K562 (cell line): ENCODE measurements around the gene HSPB1. TPM values are rescaled to one million over a fixed set of nuclear protein-coding genes. Genes with fewer than 3 reads are reported as not detected.
A peak's percentile ranks its signal among the peaks of the same experiment; 100 is the strongest.

Experiments used
- ELF4 ChIP-seq: fragments of 450-650 bp; formaldehyde crosslinking; IDR thresholded peaks from 2 replicates; pipeline ENCODE4 v1.4.0; 2022; ENCODE audit warnings: missing genetic modification characterization
- RAD51 ChIP-seq: fragments of 450-650 bp; IDR thresholded peaks from 2 replicates; pipeline ENCODE4 v1.7.1; 2016; ENCODE audit warnings: low read depth, mild to moderate bottlenecking, borderline replicate concordance
- XRCC5 ChIP-seq: fragments of 200-400 bp; formaldehyde crosslinking; IDR thresholded peaks from 2 replicates; pipeline ENCODE4 v1.6.1; 2017; ENCODE audit warnings: low read depth, mild to moderate bottlenecking, low read length
- ZNF165 ChIP-seq: fragments of 250-450 bp; sonication (Bioruptor Pico); IDR thresholded peaks from 2 replicates; pipeline ENCODE4 v1.4.0; 2020; ENCODE audit warnings: borderline replicate concordance
- ZNF324 ChIP-seq: fragments of 250-450 bp; sonication (Bioruptor Pico); IDR thresholded peaks from 2 replicates; pipeline ENCODE4 v1.4.0; 2020; ENCODE audit warnings: mild to moderate bottlenecking
- ZNF75A ChIP-seq: fragments of 450-650 bp; formaldehyde crosslinking; IDR thresholded peaks from 2 replicates; pipeline ENCODE4 v1.4.0; 2020; ENCODE audit warnings: mild to moderate bottlenecking
- ZNF76 ChIP-seq: fragments of 250-450 bp; sonication (Bioruptor Pico); IDR thresholded peaks from 2 replicates; pipeline ENCODE4 v1.4.0; 2020; ENCODE audit warnings: mild to moderate bottlenecking, moderate library complexity, borderline replicate concordance
- polyA plus RNA-seq, 8 experiments: library from polyadenylated mRNA; depleted of rRNA in 4 of 8; stranded (reverse) in 5 of 8; unstranded in 3 of 8; fragments of >200 nt; fragmentation: Nextera tagmentation in 2 of 8; fragmentation: Illumina TruSeq in 1 of 8; extraction: Ambion mirVana in 2 of 8; extraction: Trizol in 1 of 8; gene quantifications; 2 replicates each; pipeline versions ENCODE4 v1.2.1 to v1.2.3, GENCODE V29; 2011 to 2014; ENCODE audit warnings: inconsistent platforms in 1 of 8, missing spikeins in 1 of 8
- total RNA-seq, 7 experiments: library from RNA; depleted of rRNA in 6 of 7; stranded (reverse); fragments of >200 nt in 6 of 7; fragmentation: Illumina TruSeq in 2 of 7; extraction: Trizol in 2 of 7; gene quantifications; 2 replicates each; pipeline versions ENCODE4 v1.2.1 to v1.2.3, GENCODE V29; 2011 to 2021; ENCODE audit warnings: low replicate concordance in 1 of 7
- TF ChIP-seq, protein P1 (sequence below), 2 experiments: fragments of 450-650 bp; formaldehyde crosslinking in 1 of 2; IDR thresholded peaks; 2 replicates each; pipeline versions ENCODE4 v1.4.0 to v1.6.1; 2014 to 2020; ENCODE audit warnings: mild to moderate bottlenecking in 2 of 2, borderline replicate concordance in 1 of 2, low read depth in 1 of 2
- TF ChIP-seq, protein P2 (sequence below): fragments of 250-450 bp; sonication (Bioruptor Pico); IDR thresholded peaks from 2 replicates; pipeline ENCODE4 v1.8.0; 2021; ENCODE audit warnings: moderate library complexity, mild to moderate bottlenecking, inconsistent platforms
- TF ChIP-seq, protein P3 (sequence below): fragments of 450-650 bp; formaldehyde crosslinking; conservative IDR thresholded peaks from 2 replicates; pipeline ENCODE4 v1.4.0; 2022; ENCODE audit warnings: mild to moderate bottlenecking, missing genetic modification characterization
- TF ChIP-seq, protein P4 (sequence below): fragments of 450-650 bp; IDR thresholded peaks from 2 replicates; pipeline ENCODE4 v1.6.1; 2017; ENCODE audit warnings: antibody characterized with exemption, mild to moderate bottlenecking

The HSPB1 gene
- total and polyA plus RNA-seq, 9 of the 15 experiments (the other 6 are each of a cell fraction or from before 2014, with no cell fraction given) = 27.1 to 522 (median 138) TPM

DNA sequence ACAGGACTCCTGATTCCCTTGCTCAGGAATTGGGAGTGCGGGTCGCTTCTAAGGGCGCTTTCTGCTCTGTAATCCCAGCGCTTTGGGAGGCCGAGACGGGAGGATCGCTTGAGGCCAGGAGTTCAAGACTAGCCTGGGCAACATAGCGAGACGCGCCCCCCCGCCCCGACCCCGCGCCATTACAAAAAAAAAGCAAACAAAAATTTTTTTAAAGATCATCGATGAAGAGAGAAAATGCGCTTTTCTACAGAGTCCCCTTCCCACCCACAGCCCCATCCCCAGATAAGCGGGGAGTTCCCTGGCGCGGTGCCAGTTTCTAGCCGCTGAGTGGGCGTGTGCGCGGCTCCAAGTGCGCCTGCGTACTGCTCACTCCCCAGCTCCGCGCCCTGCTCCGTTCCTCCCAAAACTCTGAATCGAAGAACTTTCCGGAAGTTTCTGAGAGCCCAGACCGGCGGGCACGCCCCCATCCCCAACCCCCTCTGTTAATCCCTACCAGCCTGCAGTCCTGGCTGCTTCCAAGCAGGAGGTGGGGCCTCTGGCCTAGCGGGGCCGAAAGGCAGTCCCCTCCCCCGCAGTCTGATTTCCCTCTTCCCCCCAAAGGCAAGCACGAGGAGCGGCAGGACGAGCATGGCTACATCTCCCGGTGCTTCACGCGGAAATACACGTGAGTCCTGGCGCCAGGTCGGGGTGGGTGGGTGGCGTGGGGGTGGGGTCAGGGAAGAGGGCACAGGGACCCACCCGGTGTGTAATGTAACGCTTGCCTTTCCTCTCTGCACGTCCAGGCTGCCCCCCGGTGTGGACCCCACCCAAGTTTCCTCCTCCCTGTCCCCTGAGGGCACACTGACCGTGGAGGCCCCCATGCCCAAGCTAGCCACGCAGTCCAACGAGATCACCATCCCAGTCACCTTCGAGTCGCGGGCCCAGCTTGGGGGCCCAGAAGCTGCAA, 1.0 kb downstream of the HSPB1 start (continued):
- TF ChIP-seq, protein P1, sequence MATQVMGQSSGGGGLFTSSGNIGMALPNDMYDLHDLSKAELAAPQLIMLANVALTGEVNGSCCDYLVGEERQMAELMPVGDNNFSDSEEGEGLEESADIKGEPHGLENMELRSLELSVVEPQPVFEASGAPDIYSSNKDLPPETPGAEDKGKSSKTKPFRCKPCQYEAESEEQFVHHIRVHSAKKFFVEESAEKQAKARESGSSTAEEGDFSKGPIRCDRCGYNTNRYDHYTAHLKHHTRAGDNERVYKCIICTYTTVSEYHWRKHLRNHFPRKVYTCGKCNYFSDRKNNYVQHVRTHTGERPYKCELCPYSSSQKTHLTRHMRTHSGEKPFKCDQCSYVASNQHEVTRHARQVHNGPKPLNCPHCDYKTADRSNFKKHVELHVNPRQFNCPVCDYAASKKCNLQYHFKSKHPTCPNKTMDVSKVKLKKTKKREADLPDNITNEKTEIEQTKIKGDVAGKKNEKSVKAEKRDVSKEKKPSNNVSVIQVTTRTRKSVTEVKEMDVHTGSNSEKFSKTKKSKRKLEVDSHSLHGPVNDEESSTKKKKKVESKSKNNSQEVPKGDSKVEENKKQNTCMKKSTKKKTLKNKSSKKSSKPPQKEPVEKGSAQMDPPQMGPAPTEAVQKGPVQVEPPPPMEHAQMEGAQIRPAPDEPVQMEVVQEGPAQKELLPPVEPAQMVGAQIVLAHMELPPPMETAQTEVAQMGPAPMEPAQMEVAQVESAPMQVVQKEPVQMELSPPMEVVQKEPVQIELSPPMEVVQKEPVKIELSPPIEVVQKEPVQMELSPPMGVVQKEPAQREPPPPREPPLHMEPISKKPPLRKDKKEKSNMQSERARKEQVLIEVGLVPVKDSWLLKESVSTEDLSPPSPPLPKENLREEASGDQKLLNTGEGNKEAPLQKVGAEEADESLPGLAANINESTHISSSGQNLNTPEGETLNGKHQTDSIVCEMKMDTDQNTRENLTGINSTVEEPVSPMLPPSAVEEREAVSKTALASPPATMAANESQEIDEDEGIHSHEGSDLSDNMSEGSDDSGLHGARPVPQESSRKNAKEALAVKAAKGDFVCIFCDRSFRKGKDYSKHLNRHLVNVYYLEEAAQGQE (IDR thresholded peaks at IDR 0.05; ENCODE audit: borderline replicate concordance) = no peak; the same call in 1 of the 2 replicates
- TF ChIP-seq, protein P1 (CRISPR knock-in tag; IDR thresholded peaks at IDR 0.05; ENCODE audit: low read depth) = no peak
- TF ChIP-seq, protein P2, sequence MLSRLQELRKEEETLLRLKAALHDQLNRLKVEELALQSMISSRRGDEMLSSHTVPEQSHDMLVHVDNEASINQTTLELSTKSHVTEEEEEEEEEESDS = no peak
- TF ChIP-seq ZNF165 (CRISPR knock-in tag) = no peak
- peak; percentile 66; the same call in 1 of the 2 replicates for TF ChIP-seq XRCC5
- no peak for TF ChIP-seq RAD51
- TF ChIP-seq, protein P3, sequence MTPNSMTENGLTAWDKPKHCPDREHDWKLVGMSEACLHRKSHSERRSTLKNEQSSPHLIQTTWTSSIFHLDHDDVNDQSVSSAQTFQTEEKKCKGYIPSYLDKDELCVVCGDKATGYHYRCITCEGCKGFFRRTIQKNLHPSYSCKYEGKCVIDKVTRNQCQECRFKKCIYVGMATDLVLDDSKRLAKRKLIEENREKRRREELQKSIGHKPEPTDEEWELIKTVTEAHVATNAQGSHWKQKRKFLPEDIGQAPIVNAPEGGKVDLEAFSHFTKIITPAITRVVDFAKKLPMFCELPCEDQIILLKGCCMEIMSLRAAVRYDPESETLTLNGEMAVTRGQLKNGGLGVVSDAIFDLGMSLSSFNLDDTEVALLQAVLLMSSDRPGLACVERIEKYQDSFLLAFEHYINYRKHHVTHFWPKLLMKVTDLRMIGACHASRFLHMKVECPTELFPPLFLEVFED (CRISPR knock-in tag) = no peak
- TF ChIP-seq, protein P4, sequence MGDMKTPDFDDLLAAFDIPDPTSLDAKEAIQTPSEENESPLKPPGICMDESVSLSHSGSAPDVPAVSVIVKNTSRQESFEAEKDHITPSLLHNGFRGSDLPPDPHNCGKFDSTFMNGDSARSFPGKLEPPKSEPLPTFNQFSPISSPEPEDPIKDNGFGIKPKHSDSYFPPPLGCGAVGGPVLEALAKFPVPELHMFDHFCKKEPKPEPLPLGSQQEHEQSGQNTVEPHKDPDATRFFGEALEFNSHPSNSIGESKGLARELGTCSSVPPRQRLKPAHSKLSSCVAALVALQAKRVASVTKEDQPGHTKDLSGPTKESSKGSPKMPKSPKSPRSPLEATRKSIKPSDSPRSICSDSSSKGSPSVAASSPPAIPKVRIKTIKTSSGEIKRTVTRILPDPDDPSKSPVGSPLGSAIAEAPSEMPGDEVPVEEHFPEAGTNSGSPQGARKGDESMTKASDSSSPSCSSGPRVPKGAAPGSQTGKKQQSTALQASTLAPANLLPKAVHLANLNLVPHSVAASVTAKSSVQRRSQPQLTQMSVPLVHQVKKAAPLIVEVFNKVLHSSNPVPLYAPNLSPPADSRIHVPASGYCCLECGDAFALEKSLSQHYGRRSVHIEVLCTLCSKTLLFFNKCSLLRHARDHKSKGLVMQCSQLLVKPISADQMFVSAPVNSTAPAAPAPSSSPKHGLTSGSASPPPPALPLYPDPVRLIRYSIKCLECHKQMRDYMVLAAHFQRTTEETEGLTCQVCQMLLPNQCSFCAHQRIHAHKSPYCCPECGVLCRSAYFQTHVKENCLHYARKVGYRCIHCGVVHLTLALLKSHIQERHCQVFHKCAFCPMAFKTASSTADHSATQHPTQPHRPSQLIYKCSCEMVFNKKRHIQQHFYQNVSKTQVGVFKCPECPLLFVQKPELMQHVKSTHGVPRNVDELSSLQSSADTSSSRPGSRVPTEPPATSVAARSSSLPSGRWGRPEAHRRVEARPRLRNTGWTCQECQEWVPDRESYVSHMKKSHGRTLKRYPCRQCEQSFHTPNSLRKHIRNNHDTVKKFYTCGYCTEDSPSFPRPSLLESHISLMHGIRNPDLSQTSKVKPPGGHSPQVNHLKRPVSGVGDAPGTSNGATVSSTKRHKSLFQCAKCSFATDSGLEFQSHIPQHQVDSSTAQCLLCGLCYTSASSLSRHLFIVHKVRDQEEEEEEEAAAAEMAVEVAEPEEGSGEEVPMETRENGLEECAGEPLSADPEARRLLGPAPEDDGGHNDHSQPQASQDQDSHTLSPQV = peak; percentile 56
- no peak for TF ChIP-seq ELF4 (CRISPR knock-in tag)
- no peak for TF ChIP-seq ZNF75A
- no peak for TF ChIP-seq ZNF76 (CRISPR knock-in tag)
- TF ChIP-seq ZNF324 (CRISPR knock-in tag) = no peak
